Measurements from ENCODE around the gene DNAJB6.
A peak's percentile ranks its signal among the peaks of the same experiment; 100 is the strongest.

DNAJB6 gene

GRCh38 chr7:157371296-157371695 is 34.5 kb downstream of the DNAJB6 start:
- no peak for DNase-seq

DNA sequence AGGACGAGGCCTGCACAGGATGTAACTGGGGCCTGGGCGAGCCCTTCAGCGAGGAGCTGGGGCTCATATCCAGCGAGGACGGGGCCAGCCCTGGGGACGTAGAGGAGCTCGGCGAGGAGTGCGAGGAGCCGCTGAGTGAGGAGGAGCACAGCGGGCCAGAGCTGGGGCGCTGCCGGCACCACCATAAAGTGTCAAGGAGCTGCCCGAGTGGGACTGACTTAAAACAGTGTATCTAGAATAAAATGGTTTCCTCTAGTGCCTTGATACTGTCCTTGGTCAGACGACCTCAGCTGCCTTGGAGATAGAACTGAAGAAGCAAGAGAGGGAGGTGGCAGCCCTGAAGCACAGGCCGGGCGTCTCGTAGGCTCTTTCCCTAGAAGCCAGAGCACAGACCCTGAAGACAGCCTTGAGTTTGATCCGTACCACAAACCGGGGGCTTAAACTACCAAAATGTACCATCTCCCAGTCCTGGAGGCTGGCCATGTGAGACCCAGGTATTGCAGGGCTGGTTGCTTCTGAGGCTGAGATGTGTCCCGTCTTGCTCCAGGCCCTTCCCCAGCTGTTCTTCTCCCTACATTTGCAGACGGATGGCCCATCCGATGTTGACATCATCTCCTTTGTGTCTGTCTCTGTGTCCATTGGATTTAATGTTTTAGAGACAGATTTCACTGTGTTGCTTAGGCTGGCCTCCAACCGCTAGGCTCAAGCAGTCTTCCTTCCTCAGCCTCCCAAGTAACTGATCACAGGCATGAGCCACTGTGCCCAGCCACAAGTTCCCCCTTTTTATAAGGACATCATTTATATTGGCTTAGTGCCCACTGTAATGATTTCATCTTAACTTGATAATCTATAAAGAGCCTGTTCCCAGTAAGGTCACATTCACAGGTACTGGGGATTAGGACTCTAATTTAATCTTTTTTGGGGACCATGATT is 35.8 kb downstream of the DNAJB6 start:
- no peak for DNase-seq

- DNase-seq, result no peak
These were observed 36.7 kb downstream of the DNAJB6 start for GRCh38 chr7:157373493-157373892.

DNA sequence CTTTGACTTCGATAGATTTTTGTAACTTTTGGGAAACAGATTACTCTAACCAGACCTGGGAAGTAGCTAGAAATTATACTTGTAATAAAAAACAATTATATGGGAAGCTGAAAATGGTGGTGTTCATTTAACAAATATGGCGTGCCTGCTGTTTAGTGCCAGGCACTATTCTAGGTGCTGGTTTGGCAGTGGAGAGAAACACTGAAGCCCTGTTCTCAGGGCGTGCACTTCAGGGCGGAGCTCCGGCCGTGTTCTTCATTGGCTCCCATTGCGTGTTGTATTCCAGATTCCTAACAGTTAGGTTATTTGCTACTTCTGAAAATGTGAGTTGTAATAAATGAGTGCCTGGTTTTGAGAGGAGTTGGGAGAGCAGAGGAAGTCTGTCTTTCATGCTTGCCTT is 38.6 kb downstream of the DNAJB6 start:
- DNase-seq, result no peak

DNA sequence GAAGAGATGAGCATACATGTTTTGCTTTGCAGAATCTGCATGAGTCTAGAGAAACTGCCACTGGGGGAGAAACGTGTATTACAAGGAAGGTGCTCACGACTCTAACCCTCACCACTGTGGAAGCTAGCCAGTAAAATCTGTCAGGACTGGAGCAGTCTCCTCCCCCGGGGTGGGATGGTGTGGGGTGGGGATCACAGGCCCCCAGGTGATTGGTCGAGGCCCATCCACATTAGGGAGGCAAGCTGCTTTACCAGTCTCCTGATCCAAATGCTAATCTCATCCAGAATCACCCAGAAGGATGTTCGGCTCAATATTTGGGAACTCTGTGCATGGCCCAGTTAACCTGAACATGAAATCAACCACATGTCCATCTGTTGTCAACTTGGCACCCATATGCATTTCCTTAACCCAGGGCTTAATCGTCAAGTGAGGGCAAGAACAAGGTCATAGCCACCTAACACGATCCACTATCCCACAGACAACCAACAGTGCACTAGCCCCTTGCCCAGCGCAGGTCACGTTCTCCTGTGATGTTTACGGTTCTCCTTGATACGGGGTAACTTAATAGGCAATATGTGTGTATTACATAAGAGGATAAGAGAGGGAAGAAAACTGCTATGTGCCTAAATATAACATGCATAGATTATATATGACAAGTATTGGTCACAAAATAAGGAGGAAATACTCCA is 40.8 kb downstream of the DNAJB6 start:
- no peak for DNase-seq

GRCh38 chr7:157378390-157378789 is 41.6 kb downstream of the DNAJB6 start:
- DNase-seq, result no peak

GRCh38 chr7:157379493-157379892 is 42.7 kb downstream of the DNAJB6 start:
- DNase-seq, result no peak

GRCh38 chr7:157380416-157380815 is 43.6 kb downstream of the DNAJB6 start:
- no peak for DNase-seq

- DNase-seq, result no peak
These were observed 47.1 kb downstream of the DNAJB6 start for GRCh38 chr7:157383868-157384267.

- no peak for DNase-seq
These were observed 47.5 kb downstream of the DNAJB6 start for GRCh38 chr7:157384301-157384700.

GRCh38 chr7:157386979-157387800 is 50.4 kb downstream of the DNAJB6 start:
- peak; percentile 35 for DNase-seq

- no peak for DNase-seq
These were observed 51.5 kb downstream of the DNAJB6 start for GRCh38 chr7:157388301-157388700.

DNA sequence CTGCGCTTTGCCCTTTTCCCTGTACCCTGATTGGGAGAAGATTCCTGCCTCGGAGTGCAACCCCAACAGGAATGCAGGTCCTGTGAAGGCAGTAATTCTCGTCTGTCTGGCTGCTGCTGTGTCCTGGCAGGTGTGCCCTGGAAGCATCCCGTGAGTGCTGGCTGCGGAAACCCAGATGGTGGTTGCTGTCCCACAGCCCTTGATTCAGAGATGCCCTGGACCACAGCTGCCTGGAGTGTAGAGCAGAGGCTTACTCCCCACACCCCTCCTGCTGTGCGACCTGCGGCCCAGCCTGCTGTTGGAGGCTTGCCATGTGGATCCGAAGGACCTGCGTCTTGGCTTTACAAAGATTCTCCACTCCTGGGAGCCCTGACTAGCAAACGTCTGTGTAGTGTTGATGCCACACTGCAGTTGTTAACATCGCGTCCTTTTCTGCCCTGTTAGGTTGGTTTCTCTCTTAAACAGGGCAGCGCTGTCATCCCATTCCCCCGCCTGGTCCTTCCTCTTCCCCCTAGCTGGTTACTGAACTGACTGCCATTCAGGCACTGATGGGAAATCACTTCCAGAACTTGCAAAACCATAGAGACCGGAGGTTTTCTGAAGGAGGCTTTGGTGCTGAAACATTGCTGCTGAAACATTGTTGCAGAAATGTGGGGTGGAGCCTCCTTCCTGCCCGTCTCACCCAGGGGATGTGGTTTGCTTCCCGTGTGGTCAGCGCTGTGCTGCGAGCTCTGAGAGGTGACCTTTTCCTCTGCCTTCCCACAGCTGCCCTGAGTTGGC is 53.3 kb downstream of the DNAJB6 start:
- DNase-seq, result no peak

DNA sequence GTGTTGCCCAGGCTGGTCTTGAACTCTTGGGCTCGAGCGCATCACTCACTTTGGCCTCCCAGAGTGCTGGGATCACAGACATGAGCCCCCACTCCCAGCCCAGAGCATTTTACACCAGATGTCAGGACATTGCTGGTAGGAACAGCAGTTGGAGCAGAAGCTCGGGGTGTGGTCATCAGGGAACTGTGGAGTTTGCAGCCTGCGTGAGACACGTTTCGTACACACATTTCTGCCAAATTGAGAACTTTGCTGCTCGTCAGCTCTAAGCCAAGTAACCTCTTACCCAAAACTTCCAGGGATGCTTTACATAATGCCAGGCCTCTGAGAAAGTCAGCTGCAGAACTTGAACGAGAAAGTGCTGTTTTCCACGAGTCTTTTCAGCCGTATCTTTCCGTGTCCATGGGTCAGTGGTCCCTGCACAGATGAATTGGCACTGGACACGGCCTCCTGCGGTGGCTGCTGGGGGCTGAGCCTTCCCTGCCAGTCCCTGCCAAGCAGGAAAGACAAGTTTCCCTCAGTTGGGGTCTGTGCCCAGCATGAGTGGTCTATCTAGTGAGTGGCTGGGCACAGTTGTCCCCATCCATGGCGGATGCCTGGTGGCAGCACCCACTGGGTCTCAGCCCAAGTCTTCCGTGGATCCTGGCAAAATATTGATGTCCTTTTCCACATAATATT is 54.4 kb downstream of the DNAJB6 start:
- DNase-seq, result no peak

DNA sequence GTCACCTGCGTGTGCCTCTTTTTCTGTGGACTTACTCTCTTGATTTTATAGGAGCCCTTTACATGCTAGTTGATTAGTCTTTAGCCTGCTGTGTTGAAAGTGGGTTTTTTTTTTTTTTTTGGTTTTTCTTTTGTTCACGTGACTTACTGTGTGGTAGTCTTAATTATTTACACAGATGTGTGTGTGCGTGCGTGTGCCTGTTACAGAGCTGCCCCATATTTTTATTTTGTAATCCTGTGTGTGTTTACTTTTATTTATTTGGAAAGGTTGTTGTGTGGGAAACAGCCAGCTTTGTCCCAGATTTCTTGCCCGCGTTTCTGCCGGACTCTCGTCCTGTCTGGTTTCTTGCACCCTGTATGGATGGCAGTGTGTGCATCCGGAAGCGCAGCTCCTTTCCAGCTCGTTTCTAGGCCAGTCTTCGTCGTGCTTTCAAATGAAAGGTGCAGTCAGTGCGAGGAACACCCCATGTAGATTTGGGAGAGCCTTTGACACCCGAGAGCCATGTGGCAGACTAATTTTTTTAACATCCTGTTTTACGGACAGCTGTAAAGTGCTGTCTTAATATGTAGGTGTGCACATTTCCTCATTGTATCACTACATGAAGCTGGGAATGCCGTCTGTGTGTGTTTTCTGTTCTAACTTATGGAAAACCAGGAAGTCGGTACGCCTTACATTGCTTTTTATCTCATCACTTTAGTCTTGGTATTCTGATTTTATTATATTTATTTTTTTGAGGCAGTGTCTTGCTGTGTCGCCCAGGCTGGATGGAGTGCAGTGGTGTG is 55.6 kb downstream of the DNAJB6 start:
- no peak for DNase-seq

GRCh38 chr7:157394246-157395191 is 57.7 kb downstream of the DNAJB6 start:
- DNase-seq, result no peak

DNA sequence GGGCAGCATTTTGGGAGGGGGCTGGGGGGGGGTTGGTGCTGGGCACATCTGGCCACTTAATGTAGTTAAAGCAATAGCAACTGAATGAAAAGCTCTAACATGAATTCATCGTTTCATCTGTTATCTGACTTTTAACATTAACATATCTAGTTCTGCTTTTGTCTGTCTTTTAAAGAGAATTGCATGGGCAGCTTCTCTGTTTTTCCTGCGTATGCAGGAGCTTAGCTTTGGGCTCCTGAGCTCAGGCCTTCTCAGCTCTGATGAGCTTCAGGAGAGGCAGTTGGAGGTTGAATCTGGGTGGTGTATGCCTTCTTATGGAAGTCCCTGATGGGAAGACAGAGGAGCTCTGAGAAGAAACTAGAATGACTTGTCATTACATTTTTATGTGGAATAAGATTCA is 58.4 kb downstream of the DNAJB6 start:
- no peak for DNase-seq

DNA sequence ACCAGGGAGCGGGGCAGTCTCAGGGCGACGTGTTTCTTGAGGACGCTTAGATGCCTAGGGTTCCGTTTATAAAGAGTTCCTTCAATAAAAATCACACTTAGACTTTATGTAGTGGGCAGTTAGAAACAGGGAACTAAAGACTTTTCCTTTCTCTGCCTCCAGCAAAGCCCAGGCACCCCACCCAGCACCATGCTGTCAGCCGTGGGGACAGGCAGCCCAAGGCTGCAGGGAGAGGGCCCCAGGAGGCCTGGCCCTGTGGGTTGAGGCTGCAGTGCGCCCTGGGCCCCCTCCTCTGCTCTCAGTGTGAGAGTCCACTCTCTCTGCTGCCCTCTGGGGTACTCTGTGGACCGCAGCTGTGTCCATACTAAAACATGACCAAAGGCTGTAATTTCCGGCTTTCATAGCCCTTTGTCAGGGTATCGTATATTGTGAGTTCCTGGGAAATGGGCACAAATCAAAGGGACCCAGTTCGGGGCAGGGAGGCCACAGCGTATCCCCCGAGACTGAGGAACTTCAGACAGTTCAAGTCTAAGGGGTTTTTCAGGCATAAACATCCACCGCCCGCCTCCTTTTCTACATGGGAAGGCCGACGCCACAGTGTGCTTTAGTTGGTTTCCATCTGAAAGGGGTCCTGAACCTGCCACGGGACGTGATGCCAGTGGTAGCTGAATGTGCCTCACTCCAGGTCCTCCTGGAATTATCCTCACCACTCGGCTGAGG is 59.7 kb downstream of the DNAJB6 start:
- no peak for DNase-seq

DNA sequence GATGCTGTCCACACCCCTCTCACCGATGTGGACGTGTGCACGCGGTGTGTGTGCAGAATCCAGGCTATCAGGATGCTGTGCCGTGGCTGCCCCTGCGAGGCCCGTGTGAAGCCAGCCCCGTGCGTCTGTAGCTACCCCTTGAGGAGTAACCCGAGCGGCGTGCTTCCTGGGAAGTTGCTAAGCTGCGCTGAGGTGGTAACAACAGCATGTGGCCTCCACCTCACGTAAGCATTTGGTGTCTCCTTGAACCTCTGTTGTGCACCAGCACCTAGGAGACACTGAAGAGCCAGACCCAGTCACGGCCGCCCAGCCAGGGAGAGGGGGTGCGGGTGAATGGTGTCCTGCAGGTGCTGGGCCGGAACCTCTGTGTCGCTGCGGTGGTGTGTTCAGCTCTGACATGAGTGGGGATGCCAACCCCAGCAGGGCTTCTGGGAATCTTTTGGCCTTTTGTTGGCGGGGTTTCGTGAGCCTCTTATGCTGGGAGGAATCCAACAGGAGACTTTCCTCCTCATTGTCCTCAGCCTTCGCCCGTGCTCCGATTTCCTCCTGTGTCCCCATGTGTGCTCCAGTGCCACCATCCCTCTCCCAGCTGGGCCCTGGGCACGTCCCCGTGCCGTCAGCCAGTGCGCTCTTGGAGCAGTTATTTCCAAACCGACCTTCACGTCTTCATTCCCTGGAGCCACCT is 60.4 kb downstream of the DNAJB6 start:
- DNase-seq, result no peak

Data from SIG-M5 (cell line).